ENCODE data around the gene CDH15. TPM values are rescaled to one million over a fixed set of nuclear protein-coding genes. Genes with fewer than 3 reads are reported as not detected.
A peak's percentile ranks its signal among the peaks of the same experiment; 100 is the strongest.

Gene CDH15
- total and polyA plus RNA-seq, 2 of the 13 experiments (the other 11 are each of a cell fraction or from before 2014, with no cell fraction given) = 0.74 to 2.2 TPM

GRCh38 chr16:89174055-89174827, 2.7 kb downstream of the CDH15 start:
- Histone ChIP-seq H3K9ac (ENCODE audit: insufficient read depth, low read depth, low read length) (no peak overlapping the region), H3K36me3 (replicated peaks in 1 of 2; ENCODE audit: control insufficient read depth in 1 of 2, insufficient read depth in 2 of 2, low read length in 2 of 2) (no peaks in the 10 kb centered on the region), H3K79me2 (ENCODE audit: insufficient read depth, low read length) (no peaks in the 10 kb centered on the region), H2AFZ (ENCODE audit: low read length) (no peak overlapping the region), H3K27me3 (ENCODE audit: control insufficient read depth in 1 of 2, insufficient read depth in 2 of 2, low read length in 2 of 2) (peaks cover 70 to 94% of the 10 kb centered on the region in 2 experiments), H3K9me3 (ENCODE audit: low read length) (no peaks in the 10 kb centered on the region), H3K4me1 (ENCODE audit: insufficient read depth, low read length) (peaks cover 52% of the 10 kb centered on the region), H4K20me1 (ENCODE audit: insufficient read depth, low read length) (peaks cover 15% of the 10 kb centered on the region), H3K4me2 (ENCODE audit: low read depth, low read length) (no peak overlapping the region), H3K4me3 (replicated peaks in 1 of 3; ENCODE audit: insufficient read depth in 1 of 3, low read depth in 2 of 3, low read length in 3 of 3) (no peak overlapping the region; a peak in 1 of 6 replicates), H3K27ac (ENCODE audit: extremely low read length, insufficient read depth, low read length) (no peak overlapping the region)
- in situ Hi-C loops (cut with HindIII; ENCODE audit: extremely low pct_ligation_motif_present, low pct_unique_long_range_greater_than_20kb) (no loop called here), intact Hi-C loops (cut with micrococcal nuclease; ENCODE audit: unreplicated experiment) (loop anchor here (5.0 kb wide), 1 partner anchor 43 kb away; the partner anchor contains the start of gene ZNF778)
- no peak for FAIRE-seq
- ChIA-PET POLR2A (interaction anchor here (0.8 to 2.3 kb wide), 4 partner anchors 10 to 43 kb away, joined by 3 to 9 read pairs (median 4); partner anchors contain the start of genes SLC22A31 and ZNF778), CTCF (ENCODE audit: low intra/inter-chr PET ratio, low total read pairs) (no interaction called here)
- no peak for DNase-seq (ENCODE audit: low spot score)
- no peak for ATAC-seq
- WGBS (ENCODE audit: low lambda C conversion rate) = 4% methylated on average over 16 of the region's 23 CpGs
- no TSS peak for BruUV-seq (replicated peaks)
- TF ChIP-seq EZH2 (conservative IDR thresholded peaks at IDR 0.05; ENCODE audit: low read depth, low read length) (peak; percentile 80), IRF1 (CRISPR knock-in tag; IDR thresholded peaks at IDR 0.05; ENCODE audit: low read depth) (no peak), TCF7 (IDR thresholded peaks at IDR 0.05; ENCODE audit: low read depth) (no peak)

GRCh38 chr16:89174877-89175276, 3.3 kb downstream of the CDH15 start:
- Histone ChIP-seq H3K9ac (ENCODE audit: insufficient read depth, low read depth, low read length) (no peak overlapping the region), H3K4me1 (ENCODE audit: insufficient read depth, low read length) (peaks cover 52% of the 10 kb centered on the region), H2AFZ (ENCODE audit: low read length) (no peak overlapping the region), H4K20me1 (ENCODE audit: insufficient read depth, low read length) (peaks cover 13% of the 10 kb centered on the region), H3K4me2 (ENCODE audit: low read depth, low read length) (no peak overlapping the region), H3K27ac (ENCODE audit: extremely low read length, insufficient read depth, low read length) (no peak overlapping the region), H3K9me3 (ENCODE audit: low read length) (no peaks in the 10 kb centered on the region), H3K36me3 (replicated peaks in 1 of 2; ENCODE audit: control insufficient read depth in 1 of 2, insufficient read depth in 2 of 2, low read length in 2 of 2) (no peaks in the 10 kb centered on the region), H3K27me3 (ENCODE audit: control insufficient read depth in 1 of 2, insufficient read depth in 2 of 2, low read length in 2 of 2) (peaks cover 73 to 94% of the 10 kb centered on the region in 2 experiments), H3K79me2 (ENCODE audit: insufficient read depth, low read length) (no peaks in the 10 kb centered on the region), H3K4me3 (replicated peaks in 1 of 3; ENCODE audit: insufficient read depth in 1 of 3, low read depth in 2 of 3, low read length in 3 of 3) (no peak overlapping the region; a peak in 1 of 6 replicates)
- POLR2A ChIA-PET = interaction anchor here (0.8 to 2.3 kb wide), 4 partner anchors 10 to 43 kb away, joined by 3 to 9 read pairs (median 4); partner anchors contain the start of genes SLC22A31 and ZNF778
- intact Hi-C loops (cut with micrococcal nuclease; ENCODE audit: unreplicated experiment) = loop anchor here (5.0 kb wide), 1 partner anchor 42 kb away; the partner anchor contains the start of gene ZNF778
- 17% methylated on average over 14 of the region's 14 CpGs for WGBS (ENCODE audit: low lambda C conversion rate)
- no peak for DNase-seq (ENCODE audit: low spot score)
- CTCF ChIA-PET (ENCODE audit: low intra/inter-chr PET ratio, low total read pairs) = no interaction called here
- BruUV-seq (replicated peaks) = no TSS peak
- FAIRE-seq = no peak
- ATAC-seq = no peak
- in situ Hi-C loops (cut with HindIII; ENCODE audit: extremely low pct_ligation_motif_present, low pct_unique_long_range_greater_than_20kb) = no loop called here
- no peak for TF ChIP-seq SKIL (CRISPR knock-in tag; IDR thresholded peaks at IDR 0.05; ENCODE audit: borderline replicate concordance)
- peak; percentile 42 for TF ChIP-seq GABPB1 (CRISPR knock-in tag; IDR thresholded peaks at IDR 0.05)
- TF ChIP-seq IRX3 (CRISPR knock-in tag; IDR thresholded peaks at IDR 0.05; ENCODE audit: borderline replicate concordance, low read depth) = no peak
- TF ChIP-seq ATF4 (CRISPR knock-in tag; IDR thresholded peaks at IDR 0.05) = no peak
- no peak for TF ChIP-seq HMG20A (CRISPR knock-in tag; IDR thresholded peaks at IDR 0.05; ENCODE audit: borderline replicate concordance)
- TF ChIP-seq DDIT3 (CRISPR knock-in tag; IDR thresholded peaks at IDR 0.05) = no peak
- no peak for TF ChIP-seq ATF1 (CRISPR knock-in tag; IDR thresholded peaks at IDR 0.05)
- TF ChIP-seq ZSCAN22 (CRISPR knock-in tag; IDR thresholded peaks at IDR 0.05) = no peak
- no peak for TF ChIP-seq ZC3H4 (CRISPR knock-in tag; IDR thresholded peaks at IDR 0.05; ENCODE audit: borderline replicate concordance)
- TF ChIP-seq SRSF4 (IDR thresholded peaks at IDR 0.05; ENCODE audit: low read depth, low read length, poor library complexity, severe bottlenecking) = no peak
